ENCODE data around the gene LRRK1. TPM values are rescaled to one million over a fixed set of nuclear protein-coding genes. Genes with fewer than 3 reads are reported as not detected.
A peak's percentile ranks its signal among the peaks of the same experiment; 100 is the strongest.

The LRRK1 gene
- total RNA-seq, 1 donor from 2014 or later = 24.9 TPM

- peak; percentile 37 for DNase-seq (ENCODE audit: low spot score)
- ATAC-seq = no peak
- intact Hi-C loops (cut with DNase I) = no loop called here
Measured at GRCh38 chr15:101043911-101044624, 124.9 kb downstream of the LRRK1 start.

GRCh38 chr15:101044625-101045235 is 125.6 kb downstream of the LRRK1 start:
- intact Hi-C loops (cut with DNase I) = no loop called here
- no peak for DNase-seq (ENCODE audit: low spot score)
- peak; percentile 4 for ATAC-seq

- ATAC-seq (peak; percentile 82), DNase-seq (ENCODE audit: low spot score) (peak; percentile 70)
- intact Hi-C loops (cut with DNase I) = no loop called here
Measured at GRCh38 chr15:101045236-101045646, 126.1 kb downstream of the LRRK1 start.

GRCh38 chr15:101045835-101046691 is 126.9 kb downstream of the LRRK1 start:
- intact Hi-C loops (cut with DNase I) = no loop called here
- peak; percentile 48 for DNase-seq (ENCODE audit: low spot score)
- peak; percentile 54 for ATAC-seq

- intact Hi-C loops (cut with DNase I) = no loop called here
- DNase-seq (ENCODE audit: low spot score) = peak; percentile 26
Measured at GRCh38 chr15:101046826-101047225, 127.7 kb downstream of the LRRK1 start.

GRCh38 chr15:101047301-101047781 is 128.2 kb downstream of the LRRK1 start:
- peak; percentile 56 for DNase-seq (ENCODE audit: low spot score)

More at GRCh38 chr15:101046826-101047225, 127.7 kb downstream of the LRRK1 start:
- ATAC-seq = no peak

GRCh38 chr15:101048176-101048575 is 129.0 kb downstream of the LRRK1 start:
- DNase-seq (ENCODE audit: low spot score) = peak; percentile 53
- no peak for ATAC-seq
- intact Hi-C loops (cut with DNase I) = no loop called here

More at GRCh38 chr15:101047301-101047781, 128.2 kb downstream of the LRRK1 start:
- ATAC-seq = peak; percentile 47
- intact Hi-C loops (cut with DNase I) = no loop called here

- DNase-seq (ENCODE audit: low spot score) (peak; percentile 51), ATAC-seq (no peak)
- intact Hi-C loops (cut with DNase I) = no loop called here
Measured at GRCh38 chr15:101048581-101049030, 129.4 kb downstream of the LRRK1 start.

- ATAC-seq (no peak), DNase-seq (ENCODE audit: low spot score) (peak; percentile 58)
- intact Hi-C loops (cut with DNase I) = no loop called here
Measured at GRCh38 chr15:101049282-101049681, 130.1 kb downstream of the LRRK1 start.

GRCh38 chr15:101049856-101050622 is 130.9 kb downstream of the LRRK1 start:
- ATAC-seq = peak; percentile 54
- intact Hi-C loops (cut with DNase I) = no loop called here
- DNase-seq (ENCODE audit: low spot score) = peak; percentile 56

GRCh38 chr15:101050623-101051290 is 131.6 kb downstream of the LRRK1 start:
- ATAC-seq = no peak
- peak; percentile 49 for DNase-seq (ENCODE audit: low spot score)
- intact Hi-C loops (cut with DNase I) = no loop called here

- intact Hi-C loops (cut with DNase I) = no loop called here
- ATAC-seq (no peak), DNase-seq (ENCODE audit: low spot score) (peak; percentile 38)
Measured at GRCh38 chr15:101051291-101052030, 132.3 kb downstream of the LRRK1 start.

GRCh38 chr15:101052031-101052620 is 133.0 kb downstream of the LRRK1 start:
- no peak for ATAC-seq
- DNase-seq (ENCODE audit: low spot score) = no peak
- intact Hi-C loops (cut with DNase I) = no loop called here

- ATAC-seq (no peak), DNase-seq (ENCODE audit: low spot score) (no peak)
- intact Hi-C loops (cut with DNase I) = no loop called here
Measured at GRCh38 chr15:101052681-101053121, 133.5 kb downstream of the LRRK1 start.

- intact Hi-C loops (cut with DNase I) = no loop called here
- DNase-seq (ENCODE audit: low spot score) = no peak
- no peak for ATAC-seq
Measured at GRCh38 chr15:101053261-101053660, 134.1 kb downstream of the LRRK1 start.

GRCh38 chr15:101054116-101054515 is 135.0 kb downstream of the LRRK1 start:
- no peak for DNase-seq (ENCODE audit: low spot score)
- intact Hi-C loops (cut with DNase I) = no loop called here
- no peak for ATAC-seq

- no peak for DNase-seq (ENCODE audit: low spot score)
- intact Hi-C loops (cut with DNase I) = no loop called here
- ATAC-seq = no peak
Measured at GRCh38 chr15:101054991-101055390, 135.8 kb downstream of the LRRK1 start.

All from sciatic nerve (tissue), 2 donors.